ENCODE results near the gene CELSR1. TPM values are rescaled to one million over a fixed set of nuclear protein-coding genes. Genes with fewer than 3 reads are reported as not detected.

The CELSR1 gene
- total RNA-seq, 1 experiment from 2014 or later = 19.6 TPM

GRCh38 chr22:46421267-46421666 is 116.2 kb downstream of the CELSR1 start:
- Histone ChIP-seq H3K9me2 (ENCODE audit: insufficient read depth) (no peaks in the 10 kb centered on the region), H3K36me3 (ENCODE audit: control insufficient read depth in 1 of 2, insufficient read depth in 2 of 2, low read length in 2 of 2) (0 out of 4 replicates have a peak, but pooled peaks cover 0 to 5% of the 10 kb centered on the region in 2 experiments), H3K4me2 (ENCODE audit: low read length) (no peak overlapping the region), H4K20me1 (ENCODE audit: insufficient read depth) (no peaks in the 10 kb centered on the region), H3K79me2 (ENCODE audit: insufficient read depth, low read length) (no peaks in the 10 kb centered on the region), H2AFZ (ENCODE audit: low read depth, low read length, poor library complexity, severe bottlenecking) (no peak overlapping the region), H3K9me3 (ENCODE audit: control insufficient read depth in 1 of 2, insufficient read depth in 1 of 2, low read depth in 1 of 2, low read length in 2 of 2) (no peaks in the 10 kb centered on the region), H3K9ac (ENCODE audit: low read length) (no peak overlapping the region), H3K4me3 (replicated peaks in 1 of 2; ENCODE audit: low read depth in 1 of 2, low read length in 2 of 2) (no peak overlapping the region), H3K4me1 (ENCODE audit: control insufficient read depth in 1 of 2, insufficient read depth in 2 of 2, low read length in 2 of 2) (no peaks in the 10 kb centered on the region), H3K27ac (ENCODE audit: low read depth, low read length) (no peak overlapping the region), H3K27me3 (ENCODE audit: insufficient read depth, low read length) (no peaks in the 10 kb centered on the region)
- BruUV-seq (replicated peaks) = no TSS peak
- POLR2A ChIA-PET = no interaction called here
- RAD21 ChIA-PET (ENCODE audit: low non-redundant PET in 1 of 2, low total read pairs in 2 of 2, uncharacterized antibody in 2 of 2, unreplicated experiment in 2 of 2) = no interaction called here
- CTCF ChIA-PET = no interaction called here
- DNase-seq (ENCODE audit: low read depth, low spot score) = no peak
- no peak for ATAC-seq
- intact Hi-C loops (cut with micrococcal nuclease) = no loop called here
- TF ChIP-seq MAX (IDR thresholded peaks at IDR 0.05) (no peak), CEBPB (IDR thresholded peaks at IDR 0.05; ENCODE audit: low read depth) (no peak), SP1 (IDR thresholded peaks at IDR 0.05; ENCODE audit: low read depth) (no peak), SRF (IDR thresholded peaks at IDR 0.05; ENCODE audit: low read depth) (no peak), FOSL1 (IDR thresholded peaks at IDR 0.05; ENCODE audit: low read depth) (no peak), YY1 (IDR thresholded peaks at IDR 0.05; ENCODE audit: extremely low read depth, insufficient replicate concordance, low read depth, low read length) (no peak), EGR1 (IDR thresholded peaks at IDR 0.05; ENCODE audit: low read depth) (no peak), POLR2A (IDR thresholded peaks at IDR 0.05; ENCODE audit: borderline replicate concordance, extremely low read depth, insufficient read depth, insufficient read length) (no peak), TCF7L2 (IDR thresholded peaks at IDR 0.05; ENCODE audit: borderline replicate concordance, extremely low read depth, insufficient read depth, insufficient read length) (no peak), SIN3A (IDR thresholded peaks at IDR 0.05; ENCODE audit: low read depth) (no peak)

DNA sequence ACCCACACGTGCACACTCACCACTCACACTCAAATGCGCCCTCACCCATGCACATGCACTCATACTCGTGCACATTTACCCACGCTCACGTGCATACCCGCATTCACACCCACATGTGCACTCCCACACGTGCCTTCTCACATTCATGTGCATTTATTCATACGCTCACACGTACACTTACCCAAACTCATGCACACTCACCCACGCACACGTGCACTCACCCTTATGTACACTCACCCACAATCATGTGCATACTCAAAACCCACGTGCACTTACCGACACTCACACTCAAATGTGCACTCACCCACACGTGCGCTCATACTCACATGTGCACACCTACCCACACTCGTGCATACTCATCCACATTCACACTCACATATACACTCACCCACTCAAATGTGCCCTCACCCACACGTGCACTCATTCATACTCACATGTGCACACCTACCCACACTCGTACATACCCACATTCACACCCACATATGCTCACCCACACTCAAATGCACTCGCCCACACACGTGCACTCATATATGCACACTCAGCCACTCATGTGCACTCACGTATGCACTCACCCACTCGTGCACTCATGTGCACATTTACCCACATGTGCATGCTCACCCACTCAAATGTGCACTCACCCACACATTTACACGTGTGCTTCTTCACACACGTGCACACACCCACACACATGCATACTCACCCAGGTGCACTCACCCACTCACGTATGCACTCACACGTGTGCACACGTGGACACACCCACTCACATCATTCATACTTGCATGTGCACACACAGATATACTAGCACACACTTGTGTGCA is 117.5 kb downstream of the CELSR1 start:
- DNase-seq (ENCODE audit: low read depth, low spot score) = no peak
- BruUV-seq (replicated peaks) = no TSS peak
- POLR2A ChIA-PET = no interaction called here
- Histone ChIP-seq H3K9me2 (ENCODE audit: insufficient read depth) (no peaks in the 10 kb centered on the region), H3K4me1 (ENCODE audit: control insufficient read depth in 1 of 2, insufficient read depth in 2 of 2, low read length in 2 of 2) (no peaks in the 10 kb centered on the region), H4K20me1 (ENCODE audit: insufficient read depth) (no peaks in the 10 kb centered on the region), H3K79me2 (ENCODE audit: insufficient read depth, low read length) (no peaks in the 10 kb centered on the region), H3K27ac (ENCODE audit: low read depth, low read length) (no peak overlapping the region), H3K9ac (ENCODE audit: low read length) (no peak overlapping the region), H3K36me3 (ENCODE audit: control insufficient read depth in 1 of 2, insufficient read depth in 2 of 2, low read length in 2 of 2) (no peaks in the 10 kb centered on the region), H3K4me3 (replicated peaks in 1 of 2; ENCODE audit: low read depth in 1 of 2, low read length in 2 of 2) (no peak overlapping the region), H3K4me2 (ENCODE audit: low read length) (no peak overlapping the region), H2AFZ (ENCODE audit: low read depth, low read length, poor library complexity, severe bottlenecking) (no peak overlapping the region), H3K9me3 (ENCODE audit: control insufficient read depth in 1 of 2, insufficient read depth in 1 of 2, low read depth in 1 of 2, low read length in 2 of 2) (no peaks in the 10 kb centered on the region), H3K27me3 (ENCODE audit: insufficient read depth, low read length) (no peaks in the 10 kb centered on the region)
- intact Hi-C loops (cut with micrococcal nuclease) = no loop called here
- RAD21 ChIA-PET (ENCODE audit: low non-redundant PET in 1 of 2, low total read pairs in 2 of 2, uncharacterized antibody in 2 of 2, unreplicated experiment in 2 of 2) = no interaction called here
- ATAC-seq = no peak
- CTCF ChIA-PET = no interaction called here
- no peak for TF ChIP-seq ATF3 (IDR thresholded peaks at IDR 0.05)
